Cardiac fibroblast (primary cell): Measurements from ENCODE around the gene SGIP1.

Source experiments
- DNase-seq, 2 donors: peaks; one replicate each; pipeline versions ENCODE4 v3.0.0 to v3.0.0-alpha.2; 2010; ENCODE audit warnings: low read depth in 2 of 2
- H3K4me3 ChIP-seq, 2 donors: replicated peaks in 1 of 2; 1 replicate in 1 of 2; 2 replicates in 1 of 2; pipeline ENCODE4 v1.5.1; 2011; ENCODE audit warnings: low read depth in 2 of 2, low read length in 2 of 2, mild to moderate bottlenecking in 2 of 2, moderate library complexity in 1 of 2
- CTCF ChIP-seq: IDR thresholded peaks from one replicate; pipeline ENCODE4 v1.5.1; 2011; ENCODE audit warnings: low read depth, mild to moderate bottlenecking, low read length, inconsistent platforms

Gene SGIP1, protein sequence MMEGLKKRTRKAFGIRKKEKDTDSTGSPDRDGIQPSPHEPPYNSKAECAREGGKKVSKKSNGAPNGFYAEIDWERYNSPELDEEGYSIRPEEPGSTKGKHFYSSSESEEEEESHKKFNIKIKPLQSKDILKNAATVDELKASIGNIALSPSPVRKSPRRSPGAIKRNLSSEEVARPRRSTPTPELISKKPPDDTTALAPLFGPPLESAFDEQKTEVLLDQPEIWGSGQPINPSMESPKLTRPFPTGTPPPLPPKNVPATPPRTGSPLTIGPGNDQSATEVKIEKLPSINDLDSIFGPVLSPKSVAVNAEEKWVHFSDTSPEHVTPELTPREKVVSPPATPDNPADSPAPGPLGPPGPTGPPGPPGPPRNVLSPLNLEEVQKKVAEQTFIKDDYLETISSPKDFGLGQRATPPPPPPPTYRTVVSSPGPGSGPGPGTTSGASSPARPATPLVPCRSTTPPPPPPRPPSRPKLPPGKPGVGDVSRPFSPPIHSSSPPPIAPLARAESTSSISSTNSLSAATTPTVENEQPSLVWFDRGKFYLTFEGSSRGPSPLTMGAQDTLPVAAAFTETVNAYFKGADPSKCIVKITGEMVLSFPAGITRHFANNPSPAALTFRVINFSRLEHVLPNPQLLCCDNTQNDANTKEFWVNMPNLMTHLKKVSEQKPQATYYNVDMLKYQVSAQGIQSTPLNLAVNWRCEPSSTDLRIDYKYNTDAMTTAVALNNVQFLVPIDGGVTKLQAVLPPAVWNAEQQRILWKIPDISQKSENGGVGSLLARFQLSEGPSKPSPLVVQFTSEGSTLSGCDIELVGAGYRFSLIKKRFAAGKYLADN

DNA sequence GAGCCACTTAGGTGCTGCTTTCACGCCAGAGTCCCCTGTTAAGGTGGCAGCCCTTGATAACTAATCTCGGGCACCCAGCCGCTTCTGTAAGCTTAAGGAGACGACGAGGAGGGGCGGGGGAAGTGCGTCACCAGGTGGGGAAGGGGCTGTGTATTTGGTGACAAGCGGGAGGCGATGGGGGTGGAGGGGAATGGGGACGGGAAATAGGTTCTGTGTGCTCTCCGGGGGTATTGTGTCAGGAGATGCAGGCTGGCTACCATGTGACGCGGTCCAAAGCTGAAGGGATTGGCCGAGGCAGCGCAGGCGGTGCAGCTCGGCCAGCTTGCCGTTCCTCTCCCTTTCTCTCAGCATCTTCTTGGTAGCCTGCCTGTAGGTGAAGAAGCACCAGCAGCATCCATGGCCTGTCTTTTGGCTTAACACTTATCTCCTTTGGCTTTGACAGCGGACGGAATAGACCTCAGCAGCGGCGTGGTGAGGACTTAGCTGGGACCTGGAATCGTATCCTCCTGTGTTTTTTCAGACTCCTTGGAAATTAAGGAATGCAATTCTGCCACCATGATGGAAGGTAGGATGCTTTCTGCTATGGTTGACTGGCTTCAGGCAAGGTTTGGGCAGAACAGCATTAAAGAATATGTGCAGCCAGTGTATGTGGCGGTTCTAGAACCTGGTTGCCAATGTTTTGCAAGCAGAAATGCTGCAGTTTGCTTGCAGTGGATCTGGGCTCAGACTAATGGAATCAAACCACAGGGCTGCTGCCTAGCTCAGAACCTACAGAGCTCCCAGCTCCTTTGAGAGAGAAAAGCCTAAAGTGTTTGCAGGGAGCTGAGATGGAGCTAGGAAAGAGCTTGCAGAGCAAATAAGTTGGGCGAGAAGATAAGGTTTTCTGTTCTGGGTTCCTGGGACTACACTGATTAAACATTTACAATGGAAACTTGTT, at the start of gene SGIP1:
TSS of gene SGIP1 (plus strand) at position 350 of the 937 bp plus-strand sequence. CDS start at position 556, 206 bp downstream.
- peak; percentile 75 to 82 for DNase-seq
- no peak for TF ChIP-seq CTCF

GRCh38 chr1:66489151-66489550, 44.8 kb upstream of the SGIP1 start:
- H3K4me3 ChIP-seq: no peak overlapping the region
- DNase-seq: peak in 1 of 2 donors; percentile 80
- TF ChIP-seq CTCF: no peak

More for the DNA sequence above, at the start of gene SGIP1:
- peak within 1 kb of the TSS; percentile 49 to 59 for H3K4me3 ChIP-seq

- H3K4me3 ChIP-seq: no peak overlapping the region
- DNase-seq: peak in 1 of 2 donors; percentile 38
- TF ChIP-seq CTCF: no peak
Measured at GRCh38 chr1:66489972-66490601, 43.9 kb upstream of the SGIP1 start.

DNA sequence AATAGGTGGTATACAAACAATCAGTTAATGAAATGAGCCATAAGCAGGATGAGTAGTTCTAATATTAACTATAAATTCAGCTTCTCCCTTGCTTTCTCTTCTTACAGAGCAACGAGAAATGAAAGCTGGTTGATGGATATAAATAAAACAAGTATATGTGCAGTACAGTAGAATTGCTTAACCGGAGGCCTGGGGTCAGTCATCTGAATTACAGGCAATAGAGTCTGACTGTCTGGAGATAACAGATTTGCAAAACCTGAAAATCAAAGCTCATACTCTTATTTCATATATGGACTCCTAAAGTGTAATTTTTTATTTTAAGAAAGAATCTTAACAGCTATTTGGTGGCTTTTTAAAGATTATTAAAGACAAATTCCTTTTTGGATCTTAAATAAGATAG, 43.1 kb upstream of the SGIP1 start:
- no peak overlapping the region for H3K4me3 ChIP-seq
- DNase-seq: peak; percentile 28 to 74
- no peak for TF ChIP-seq CTCF

- peak in 1 of 2 donors; percentile 27 for DNase-seq
- no peak overlapping the region for H3K4me3 ChIP-seq
- no peak for TF ChIP-seq CTCF
Measured at GRCh38 chr1:66492424-66492823, 41.5 kb upstream of the SGIP1 start.

DNA sequence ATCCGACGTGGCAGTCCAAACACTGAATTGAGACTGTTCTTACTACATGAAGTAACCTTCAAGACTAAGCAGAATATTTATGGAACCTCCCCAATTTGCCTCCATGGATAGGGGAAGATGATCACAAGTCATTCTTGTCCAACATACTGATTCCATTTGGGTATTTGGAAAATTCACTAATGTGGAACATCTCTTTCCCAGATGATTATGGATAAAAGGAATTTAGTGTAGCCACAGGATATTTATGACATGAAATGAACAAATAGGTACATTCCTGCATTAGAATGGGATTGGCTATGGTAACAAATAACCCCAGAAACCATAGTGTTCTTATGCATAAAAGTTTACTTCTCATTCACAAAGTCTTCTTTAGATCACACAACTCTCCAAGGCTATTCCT, 40.2 kb upstream of the SGIP1 start:
- no peak for TF ChIP-seq CTCF
- DNase-seq: no peak
- no peak overlapping the region for H3K4me3 ChIP-seq
